Femur (tissue), 1 donor: ENCODE results near the gene USP24.
"Not testable (repeated sequence)": the region's sequence is repeated elsewhere in the genome, so short reads cannot be mapped to it uniquely, and the experiment has no call there.

Experiments
- DNase-seq: peaks from one replicate; pipeline ENCODE4 v3.0.0-alpha.2; 2017

The USP24 gene

DNA sequence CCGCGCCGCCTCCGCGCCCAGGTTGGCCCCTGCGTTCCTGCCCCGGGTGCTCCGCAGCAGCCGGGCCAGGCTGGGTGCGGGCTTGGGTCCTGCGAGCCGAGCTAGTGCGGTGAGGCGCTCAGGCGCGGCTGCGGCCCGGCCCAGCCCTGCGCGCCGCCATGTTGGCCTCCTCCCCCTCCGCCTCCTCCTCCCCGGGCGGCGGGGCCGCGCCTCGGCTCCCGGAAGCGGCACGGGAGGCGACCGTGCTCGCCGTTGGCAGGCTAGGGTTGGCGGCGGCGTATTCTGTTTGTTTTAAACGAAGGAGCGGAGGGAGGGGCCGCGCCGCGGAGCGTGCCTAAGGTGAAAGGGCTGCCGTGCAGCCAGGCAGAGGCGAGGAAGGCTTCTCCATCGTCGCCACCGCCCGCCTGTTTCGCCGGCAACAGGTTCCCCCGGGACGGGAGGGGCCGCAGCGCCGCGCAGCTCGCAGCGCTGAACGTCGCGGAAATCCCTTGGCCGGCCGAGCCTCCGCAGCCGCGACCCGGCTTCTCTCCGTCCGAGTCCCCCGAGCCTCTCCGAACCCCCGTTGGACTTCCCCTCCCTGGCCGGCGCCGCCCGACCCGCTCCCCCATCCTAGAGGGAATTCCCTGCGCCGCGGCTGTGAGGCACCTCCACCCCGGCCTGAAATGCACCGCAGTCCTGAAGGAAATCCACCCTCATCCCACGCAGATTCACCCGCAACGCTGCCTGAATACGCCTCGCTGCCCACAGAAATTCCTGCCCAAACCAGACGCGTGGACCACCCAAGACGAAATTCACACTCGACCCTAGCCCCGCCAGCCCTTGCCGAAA is at the start of gene USP24:
Gene USP24 (minus strand): TSS at position 171 of the 828 bp plus-strand sequence. CDS start 251 bp downstream, outside the sequence.
- peak; percentile 80 for DNase-seq

GRCh38 chr1:55262822-55263221 is 47.7 kb upstream of the USP24 start:
- DNase-seq = no peak

GRCh38 chr1:55259911-55260609 is 44.9 kb upstream of the USP24 start:
- DNase-seq = no peak

DNA sequence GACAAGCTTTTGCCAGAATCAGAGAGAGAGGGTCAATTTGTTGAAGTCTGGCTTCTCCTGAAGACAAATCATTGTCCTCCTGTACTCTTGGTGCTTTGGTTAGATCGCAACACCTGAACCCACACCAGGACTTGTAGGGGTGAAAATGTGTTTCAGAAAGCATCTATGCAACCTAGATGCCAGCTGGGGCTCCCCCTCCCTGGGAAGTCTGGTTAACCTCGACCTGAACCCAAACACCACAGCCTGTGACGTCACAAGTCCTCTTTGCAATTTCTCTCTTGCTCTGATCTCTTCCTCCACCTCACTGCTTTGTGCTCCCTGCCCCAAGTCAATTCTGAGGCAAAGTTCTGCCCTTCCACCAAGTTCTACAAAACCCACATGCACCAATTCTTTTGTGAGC is 42.8 kb upstream of the USP24 start:
- no peak for DNase-seq

- no peak for DNase-seq
Observed at GRCh38 chr1:55255901-55256300, 40.7 kb upstream of the USP24 start.

GRCh38 chr1:55252942-55253589 is 37.9 kb upstream of the USP24 start:
- no peak for DNase-seq

DNA sequence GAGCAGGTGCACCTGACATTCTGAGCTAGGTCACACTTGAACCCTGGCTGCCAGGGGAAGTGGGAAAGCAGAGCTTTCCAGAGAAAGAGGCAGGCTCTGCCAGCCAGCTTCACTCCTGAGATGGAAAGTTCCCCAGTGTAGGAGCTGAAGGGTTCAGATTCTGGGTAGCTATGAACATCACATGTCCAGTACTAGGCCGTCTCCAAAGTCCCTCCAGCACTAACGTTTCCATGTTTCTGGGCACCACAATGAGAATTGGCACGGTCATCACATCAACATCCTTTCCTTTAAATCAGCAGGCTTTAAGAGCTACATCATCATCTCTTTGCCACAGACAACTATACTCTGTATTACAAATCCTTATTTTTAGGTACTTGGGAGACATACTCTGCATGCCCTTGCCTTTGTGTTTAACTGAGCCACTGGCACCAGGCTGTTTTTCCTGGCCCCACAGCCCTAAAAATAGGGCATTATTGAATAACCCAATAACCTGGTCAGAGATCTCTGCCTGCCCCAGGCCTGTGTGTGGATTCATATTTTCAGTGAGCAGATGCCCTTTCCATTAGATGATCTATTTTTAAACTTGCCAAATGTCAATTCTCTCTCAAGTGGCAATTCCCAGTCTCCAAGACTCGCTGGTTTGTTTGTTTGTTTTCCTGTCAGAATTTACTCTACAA is 35.4 kb upstream of the USP24 start:
- no peak for DNase-seq

- DNase-seq = no peak
Observed at GRCh38 chr1:55249646-55250398, 34.7 kb upstream of the USP24 start.

DNA sequence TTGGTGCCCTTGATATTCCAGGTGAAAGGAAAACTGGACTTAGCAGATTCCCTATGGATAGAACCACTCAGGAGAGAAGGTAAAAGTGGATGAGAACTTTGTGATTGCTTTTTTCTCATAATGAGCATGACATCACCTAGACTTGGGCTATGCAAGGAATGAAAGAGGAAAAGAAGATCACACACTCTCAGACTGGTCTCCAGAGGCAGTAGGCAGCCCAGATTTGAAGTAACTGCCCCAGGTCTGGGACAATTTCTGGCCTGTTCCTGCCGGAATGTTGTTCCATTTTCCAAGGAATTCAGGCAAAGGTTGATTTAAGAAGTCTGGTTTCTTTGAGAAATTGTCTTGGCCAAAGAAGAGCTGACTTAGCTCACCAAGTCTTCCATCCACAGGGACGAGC is 31.7 kb upstream of the USP24 start:
- DNase-seq = no peak

- no peak for DNase-seq
Observed at GRCh38 chr1:55246331-55246730, 31.2 kb upstream of the USP24 start.

- no peak for DNase-seq
Observed at GRCh38 chr1:55245781-55246180, 30.6 kb upstream of the USP24 start.

DNA sequence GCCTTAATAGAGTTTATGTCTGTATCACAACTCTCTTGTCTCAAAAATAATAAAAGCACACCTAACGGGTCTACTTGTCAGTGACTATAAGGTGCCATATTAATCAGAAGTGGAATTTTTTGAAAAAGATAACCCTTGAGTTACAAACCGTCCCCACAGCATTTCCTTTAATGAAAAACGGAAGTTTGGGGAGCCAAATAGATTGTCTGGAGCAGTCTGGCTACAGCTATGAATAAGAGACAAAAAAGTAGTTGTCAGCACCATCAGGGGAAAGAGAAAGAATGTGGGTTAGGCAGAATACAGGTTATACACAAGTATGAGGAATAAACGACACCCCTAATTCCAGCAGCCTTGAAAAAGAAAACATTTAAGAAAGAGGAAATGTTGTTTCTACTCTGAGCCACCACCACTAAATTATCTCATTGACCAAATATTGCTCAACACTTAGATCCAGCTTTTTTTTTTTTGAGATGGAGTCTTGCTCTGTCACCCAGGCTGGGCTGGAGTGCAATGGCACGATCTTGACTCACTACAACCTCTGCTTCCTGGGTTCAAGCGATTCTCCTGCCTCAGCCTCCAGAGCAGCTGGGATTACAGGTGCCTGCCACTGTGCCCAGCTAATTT is 29.4 kb upstream of the USP24 start:
- no peak for DNase-seq

GRCh38 chr1:55243655-55244054 is 28.5 kb upstream of the USP24 start:
- no peak for DNase-seq

DNA sequence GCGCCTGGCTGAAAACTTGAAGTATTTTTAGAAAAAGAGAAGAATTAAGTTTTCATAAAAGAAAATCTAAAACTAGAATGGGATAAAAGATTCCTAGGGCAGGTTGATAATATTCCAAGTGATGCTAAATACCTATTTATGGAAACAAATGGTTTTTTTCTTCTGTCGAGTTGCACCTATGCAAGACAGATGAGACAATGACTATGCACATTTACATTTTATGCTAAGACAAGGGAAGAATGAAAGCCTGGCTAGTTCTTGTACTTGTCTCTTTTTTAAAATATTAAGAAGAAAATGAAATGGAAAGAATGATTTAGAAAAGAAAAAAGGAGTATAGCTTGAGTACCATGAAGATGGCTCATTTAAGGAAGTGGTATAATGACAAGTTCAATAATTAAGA is 24.4 kb upstream of the USP24 start:
- DNase-seq = no peak

- no peak for DNase-seq
Observed at GRCh38 chr1:55235722-55236121, 20.6 kb upstream of the USP24 start.

DNA sequence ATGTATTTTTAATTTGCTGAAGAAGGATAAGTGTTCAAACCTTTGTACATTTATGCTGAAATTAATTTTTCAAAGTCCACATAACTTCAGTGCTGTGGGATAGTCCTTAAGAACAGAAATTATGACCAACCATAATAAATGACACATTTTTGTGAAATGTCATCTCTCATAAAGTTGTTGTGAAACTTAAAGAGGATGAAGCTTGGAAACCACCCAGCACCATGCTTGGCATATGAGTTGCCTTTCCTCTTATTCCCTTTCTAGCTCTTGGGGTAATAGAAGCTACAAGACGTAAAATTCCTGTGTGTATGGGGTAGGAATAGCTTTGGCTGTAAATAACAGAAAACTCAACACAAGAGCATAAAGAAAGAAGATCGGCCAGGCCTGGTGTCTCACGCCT is 18.9 kb upstream of the USP24 start:
- no peak for DNase-seq

DNA sequence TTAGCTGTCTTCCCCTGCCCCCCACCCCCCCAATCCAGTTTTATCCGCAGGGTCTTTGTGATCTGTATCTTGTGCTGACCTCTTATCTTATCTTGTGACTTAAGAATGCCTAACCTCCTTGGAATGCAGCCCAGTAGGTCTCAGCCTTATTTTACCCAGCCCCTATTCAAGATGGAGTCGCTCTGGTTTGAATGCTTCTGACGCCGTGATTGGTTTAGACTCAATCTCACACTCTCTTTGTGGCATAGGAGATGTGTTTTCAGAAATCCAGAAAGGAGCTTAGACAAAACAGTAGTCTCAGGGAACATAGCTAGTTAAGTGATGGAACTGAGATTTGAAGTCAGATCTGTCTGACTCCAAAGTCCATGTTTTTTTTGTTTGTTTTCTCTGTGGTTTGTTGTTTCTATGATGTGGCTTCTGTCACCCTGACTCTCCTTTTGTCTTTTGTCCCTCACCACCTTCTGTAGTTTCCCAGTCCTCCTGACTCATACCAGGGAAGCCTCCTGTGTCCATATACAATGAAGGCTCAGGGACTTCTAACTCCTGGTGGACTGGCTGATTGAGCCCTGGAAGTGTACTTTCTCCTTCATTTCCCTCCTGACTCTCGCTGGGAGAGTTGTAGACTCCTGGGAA is 18.1 kb upstream of the USP24 start:
- DNase-seq = no peak

DNA sequence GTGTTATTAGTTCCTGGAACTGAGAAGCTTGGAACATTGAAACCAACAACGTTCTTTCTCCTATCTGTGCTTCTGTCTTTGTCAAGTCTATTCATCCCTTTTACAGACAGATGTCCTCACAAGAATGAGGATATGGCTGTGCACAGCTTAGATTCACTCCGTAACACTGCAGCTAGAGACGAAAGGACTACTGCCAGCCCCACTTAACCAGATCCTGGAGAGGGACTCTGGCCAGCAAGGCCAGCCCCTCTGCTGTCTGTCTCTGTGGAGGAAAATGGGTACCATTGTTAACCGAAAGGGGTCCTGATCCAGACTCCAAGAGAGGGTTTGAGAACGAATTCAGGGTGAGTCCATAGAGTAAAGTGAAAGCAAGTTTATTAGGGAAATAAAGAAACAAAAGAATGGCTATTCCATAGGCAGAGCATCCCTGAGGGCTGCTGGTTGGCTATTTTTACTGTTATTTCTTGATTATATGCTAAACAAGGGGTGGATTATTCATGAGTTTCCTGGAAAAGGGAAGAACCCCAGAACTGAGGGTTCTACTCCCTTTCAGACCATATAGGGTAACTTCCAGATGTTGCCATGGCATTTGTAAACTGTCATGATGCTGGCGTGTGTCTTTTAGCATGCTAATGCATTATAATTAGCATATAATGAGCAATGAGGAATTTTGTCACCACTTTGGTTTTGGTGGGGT is 17.4 kb upstream of the USP24 start:
- no peak for DNase-seq

GRCh38 chr1:55231745-55232144 is 16.6 kb upstream of the USP24 start:
- no peak for DNase-seq

- DNase-seq = no peak
Observed at GRCh38 chr1:55230659-55231058, 15.5 kb upstream of the USP24 start.

GRCh38 chr1:55229726-55230125 is 14.6 kb upstream of the USP24 start:
- not testable (repeated sequence) for DNase-seq
